Measurements from ENCODE around the gene GCK.
"Not testable (repeated sequence)": the region's sequence is repeated elsewhere in the genome, so short reads cannot be mapped to it uniquely, and the experiment has no call there.

GCK gene

DNA sequence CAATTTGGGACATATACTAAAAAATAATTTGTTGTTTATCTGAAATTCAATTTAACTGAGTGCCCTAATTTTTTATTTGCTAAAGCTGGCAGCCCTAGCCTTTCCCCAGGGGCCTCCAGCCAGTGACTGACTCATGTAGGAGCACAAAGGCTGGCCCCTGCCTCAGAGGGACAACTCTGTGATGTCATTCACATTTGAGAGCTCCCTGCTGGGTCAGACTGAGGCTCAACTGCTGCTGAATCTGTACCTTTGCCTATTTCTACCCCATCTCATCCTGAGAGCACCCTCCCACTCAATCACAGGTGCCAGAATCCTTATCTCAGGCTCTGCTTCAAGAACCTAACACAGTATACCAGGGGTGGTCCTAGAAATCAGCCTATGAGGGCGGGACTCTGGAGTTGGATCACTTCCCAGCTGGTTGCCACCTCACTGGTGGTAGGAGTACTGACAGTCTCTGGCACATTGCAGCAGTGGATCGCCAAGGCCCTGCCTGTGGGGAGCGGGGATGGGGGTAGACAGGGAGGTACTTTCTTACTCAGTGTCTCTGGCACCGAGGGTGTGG, 11.6 kb downstream of the GCK start:
- peak; percentile 84 for ATAC-seq

DNA sequence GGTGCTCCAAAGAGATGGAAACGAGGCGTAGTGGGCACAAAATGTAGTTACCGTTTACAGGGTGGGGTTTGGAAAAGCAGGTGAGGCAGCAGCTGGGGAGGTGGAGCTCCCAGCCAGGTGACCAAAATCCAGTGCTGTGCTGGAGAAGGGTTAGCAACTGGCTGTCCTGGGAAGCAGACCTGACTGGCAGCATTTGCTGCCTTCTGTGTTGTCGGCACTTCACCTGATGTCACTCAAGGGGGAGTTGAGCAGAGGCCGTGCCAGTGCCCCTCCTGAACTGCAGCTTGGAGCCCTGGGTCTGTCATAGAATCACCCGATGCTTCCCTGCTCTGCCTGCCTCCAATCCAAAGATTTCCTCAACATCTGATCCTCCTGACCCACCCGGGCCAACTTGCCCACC, 12.8 kb downstream of the GCK start:
- ATAC-seq, result no peak
- TF ChIP-seq ESRRG (CRISPR knock-in tag; IDR thresholded peaks at IDR 0.05) (no peak), ZC3H10 (CRISPR knock-in tag; IDR thresholded peaks at IDR 0.05) (no peak)

More for the DNA sequence above, 11.6 kb downstream of the GCK start:
- TF ChIP-seq OSR1 (CRISPR knock-in tag; IDR thresholded peaks at IDR 0.05), result no peak
- no peak for TF ChIP-seq TCF4 (CRISPR knock-in tag; IDR thresholded peaks at IDR 0.05; ENCODE audit: borderline replicate concordance)
- no peak for TF ChIP-seq TOX (CRISPR knock-in tag; IDR thresholded peaks at IDR 0.05; ENCODE audit: borderline replicate concordance)
- TF ChIP-seq, protein P1, sequence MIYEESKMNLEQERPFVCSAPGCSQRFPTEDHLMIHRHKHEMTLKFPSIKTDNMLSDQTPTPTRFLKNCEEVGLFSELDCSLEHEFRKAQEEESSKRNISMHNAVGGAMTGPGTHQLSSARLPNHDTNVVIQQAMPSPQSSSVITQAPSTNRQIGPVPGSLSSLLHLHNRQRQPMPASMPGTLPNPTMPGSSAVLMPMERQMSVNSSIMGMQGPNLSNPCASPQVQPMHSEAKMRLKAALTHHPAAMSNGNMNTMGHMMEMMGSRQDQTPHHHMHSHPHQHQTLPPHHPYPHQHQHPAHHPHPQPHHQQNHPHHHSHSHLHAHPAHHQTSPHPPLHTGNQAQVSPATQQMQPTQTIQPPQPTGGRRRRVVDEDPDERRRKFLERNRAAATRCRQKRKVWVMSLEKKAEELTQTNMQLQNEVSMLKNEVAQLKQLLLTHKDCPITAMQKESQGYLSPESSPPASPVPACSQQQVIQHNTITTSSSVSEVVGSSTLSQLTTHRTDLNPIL (CRISPR knock-in tag; IDR thresholded peaks at IDR 0.05; ENCODE audit: low read depth), result no peak

DNA sequence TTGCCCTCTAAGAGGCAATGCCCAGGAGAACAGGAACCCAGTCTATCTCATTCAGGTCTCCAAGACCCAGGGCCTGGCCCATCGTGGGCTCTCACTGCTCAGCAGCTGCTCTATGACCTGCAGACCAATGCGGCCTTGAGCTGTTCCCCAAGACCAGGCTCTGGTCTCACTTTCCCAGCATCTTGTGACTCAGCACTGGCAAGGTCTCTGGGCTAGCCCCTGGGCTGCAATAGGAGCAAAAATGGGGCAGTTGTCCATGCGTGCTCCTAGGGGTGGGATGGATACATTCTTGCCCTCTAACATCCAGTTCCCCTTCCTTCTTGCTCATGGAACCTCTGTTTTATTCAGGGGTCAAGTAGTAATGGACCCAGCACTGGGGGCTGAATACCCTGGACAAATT, 13.5 kb downstream of the GCK start:
- ATAC-seq, result no peak
- no peak for TF ChIP-seq ZFP3 (CRISPR knock-in tag; IDR thresholded peaks at IDR 0.05)
- TF ChIP-seq GLIS3 (CRISPR knock-in tag; IDR thresholded peaks at IDR 0.05), result no peak
- no peak for TF ChIP-seq ARNTL (CRISPR knock-in tag; IDR thresholded peaks at IDR 0.05; ENCODE audit: borderline replicate concordance, low read depth)
- TF ChIP-seq CSDC2 (CRISPR knock-in tag; IDR thresholded peaks at IDR 0.05), result no peak
- no peak for TF ChIP-seq ZC3H10 (CRISPR knock-in tag; IDR thresholded peaks at IDR 0.05)
- TF ChIP-seq ZNF565 (CRISPR knock-in tag; conservative IDR thresholded peaks at IDR 0.05; ENCODE audit: low read depth), result no peak
- TF ChIP-seq ZNF8 (CRISPR knock-in tag; IDR thresholded peaks at IDR 0.05), result no peak

DNA sequence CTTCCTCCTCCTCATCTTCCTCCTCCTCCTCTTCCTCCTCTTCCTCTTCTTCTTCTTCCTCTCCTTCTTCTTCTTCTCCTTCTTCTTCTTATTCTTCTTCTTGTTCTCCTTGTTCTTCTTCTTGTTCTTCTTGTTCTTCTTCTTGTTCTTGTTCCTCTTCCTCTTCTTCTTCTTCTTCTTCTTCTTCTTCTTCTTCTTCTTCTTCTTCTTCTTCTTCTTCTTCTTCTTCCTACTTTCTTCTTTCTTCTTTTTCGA, 14.6 kb downstream of the GCK start:
- ATAC-seq, result not testable (repeated sequence)

DNA sequence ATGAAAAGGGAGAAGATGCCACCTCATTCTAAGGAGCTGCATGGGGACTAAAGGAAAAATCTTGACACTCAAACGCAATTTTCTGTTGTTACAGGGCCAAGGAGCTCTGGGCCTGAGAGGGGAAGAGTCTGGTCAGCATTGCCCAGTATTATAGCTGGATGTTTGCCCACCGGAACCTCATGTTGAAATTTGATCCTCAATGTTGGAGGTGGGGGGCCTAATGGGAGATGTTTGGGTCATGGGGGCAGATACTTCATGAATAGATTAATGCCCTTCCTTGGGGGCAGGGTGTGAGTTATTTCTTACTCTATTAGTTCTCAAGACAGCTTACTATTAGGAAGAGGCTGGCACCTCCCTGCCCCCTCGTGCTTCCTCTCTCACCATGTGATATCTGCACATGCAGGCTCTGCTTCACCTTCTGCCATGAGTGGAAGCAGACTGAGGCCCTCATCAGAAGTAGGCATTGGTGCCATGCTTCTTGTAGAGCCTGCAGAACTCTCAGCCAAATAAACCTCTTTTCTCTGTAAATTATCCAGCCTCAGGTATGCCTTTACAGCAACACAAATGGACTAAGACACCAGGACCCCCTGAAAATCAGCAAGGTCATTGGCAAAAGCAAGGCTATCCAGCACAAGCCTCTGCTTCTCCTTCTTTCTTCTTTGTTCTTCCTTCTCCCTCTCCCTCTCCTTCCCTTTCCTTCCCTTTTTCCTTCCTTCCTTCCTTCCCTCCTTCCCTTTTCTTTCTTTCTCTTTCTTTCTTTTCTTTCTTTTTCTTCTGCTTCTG, 15.1 kb downstream of the GCK start:
- no peak for ATAC-seq
- TF ChIP-seq, protein P1 (CRISPR knock-in tag; IDR thresholded peaks at IDR 0.05; ENCODE audit: low read depth), result no peak
- no peak for TF ChIP-seq ESRRG (CRISPR knock-in tag; IDR thresholded peaks at IDR 0.05)
- TF ChIP-seq ZNF565 (CRISPR knock-in tag; conservative IDR thresholded peaks at IDR 0.05; ENCODE audit: low read depth), result no peak
- no peak for TF ChIP-seq ZNF70 (CRISPR knock-in tag; IDR thresholded peaks at IDR 0.05)
- TF ChIP-seq TCF4 (CRISPR knock-in tag; IDR thresholded peaks at IDR 0.05; ENCODE audit: borderline replicate concordance), result no peak

DNA sequence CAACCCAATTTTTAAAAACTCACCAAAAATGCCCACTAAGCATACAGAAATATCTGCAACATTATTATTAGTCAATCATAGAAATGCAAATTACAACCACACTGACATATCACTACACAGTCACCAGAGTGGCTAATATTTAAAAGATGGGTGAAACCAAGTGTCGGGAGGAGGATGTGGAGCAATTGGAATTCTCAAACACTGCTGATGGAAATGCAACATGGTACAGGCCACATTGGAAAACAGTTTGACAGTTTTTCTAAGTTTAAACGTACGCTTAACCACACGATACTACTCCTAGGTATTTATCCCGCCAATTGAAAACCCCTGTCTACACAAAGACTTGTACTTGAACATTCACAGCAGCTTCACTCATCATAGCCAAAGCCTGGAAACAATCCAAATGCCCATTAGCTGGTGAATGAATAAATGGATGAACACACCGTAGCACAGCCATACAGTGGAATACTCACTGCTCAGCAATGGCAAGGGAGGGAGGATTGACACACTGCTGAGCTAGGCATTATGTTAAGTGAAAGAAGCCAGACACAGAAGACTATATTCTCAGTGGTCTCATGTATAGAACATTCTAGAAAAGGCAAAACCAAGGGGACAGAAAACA, 16.3 kb downstream of the GCK start:
- TF ChIP-seq ARNTL (CRISPR knock-in tag; IDR thresholded peaks at IDR 0.05; ENCODE audit: borderline replicate concordance, low read depth) (no peak), ZFP3 (CRISPR knock-in tag; IDR thresholded peaks at IDR 0.05) (no peak)
- TF ChIP-seq, protein P2, sequence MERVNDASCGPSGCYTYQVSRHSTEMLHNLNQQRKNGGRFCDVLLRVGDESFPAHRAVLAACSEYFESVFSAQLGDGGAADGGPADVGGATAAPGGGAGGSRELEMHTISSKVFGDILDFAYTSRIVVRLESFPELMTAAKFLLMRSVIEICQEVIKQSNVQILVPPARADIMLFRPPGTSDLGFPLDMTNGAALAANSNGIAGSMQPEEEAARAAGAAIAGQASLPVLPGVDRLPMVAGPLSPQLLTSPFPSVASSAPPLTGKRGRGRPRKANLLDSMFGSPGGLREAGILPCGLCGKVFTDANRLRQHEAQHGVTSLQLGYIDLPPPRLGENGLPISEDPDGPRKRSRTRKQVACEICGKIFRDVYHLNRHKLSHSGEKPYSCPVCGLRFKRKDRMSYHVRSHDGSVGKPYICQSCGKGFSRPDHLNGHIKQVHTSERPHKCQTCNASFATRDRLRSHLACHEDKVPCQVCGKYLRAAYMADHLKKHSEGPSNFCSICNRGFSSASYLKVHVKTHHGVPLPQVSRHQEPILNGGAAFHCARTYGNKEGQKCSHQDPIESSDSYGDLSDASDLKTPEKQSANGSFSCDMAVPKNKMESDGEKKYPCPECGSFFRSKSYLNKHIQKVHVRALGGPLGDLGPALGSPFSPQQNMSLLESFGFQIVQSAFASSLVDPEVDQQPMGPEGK (CRISPR knock-in tag; IDR thresholded peaks at IDR 0.05; ENCODE audit: borderline replicate concordance), result no peak
- ATAC-seq, result no peak

DNA sequence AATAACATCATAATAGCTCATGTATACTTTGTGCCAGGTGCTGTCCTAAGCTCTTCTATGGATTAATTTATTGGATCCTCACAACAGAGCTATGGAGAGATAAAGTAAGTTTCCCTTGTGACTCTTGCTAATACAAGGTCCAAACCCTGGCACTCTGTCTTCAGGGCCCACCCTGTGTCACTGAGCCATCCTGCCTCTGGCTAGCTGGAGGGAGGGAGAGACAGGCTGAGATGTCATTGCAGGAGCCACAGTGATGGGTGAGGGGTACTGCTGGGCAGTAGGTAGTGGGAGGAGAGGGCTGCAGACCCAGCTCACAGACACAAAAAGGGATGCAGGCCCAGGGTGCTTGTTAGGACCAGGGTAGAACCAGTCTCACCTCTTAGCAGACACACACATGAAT, 16.9 kb downstream of the GCK start:
- ATAC-seq, result no peak
- TF ChIP-seq ZNF70 (CRISPR knock-in tag; IDR thresholded peaks at IDR 0.05) (no peak), TCF4 (CRISPR knock-in tag; IDR thresholded peaks at IDR 0.05; ENCODE audit: borderline replicate concordance) (no peak), OSR1 (CRISPR knock-in tag; IDR thresholded peaks at IDR 0.05) (no peak), BACH2 (CRISPR knock-in tag; IDR thresholded peaks at IDR 0.05; ENCODE audit: borderline replicate concordance) (no peak), SNAI2 (CRISPR knock-in tag; IDR thresholded peaks at IDR 0.05) (no peak), PPARA (CRISPR knock-in tag; IDR thresholded peaks at IDR 0.05; ENCODE audit: borderline replicate concordance) (no peak), CSDC2 (CRISPR knock-in tag; IDR thresholded peaks at IDR 0.05) (no peak), ARNTL (CRISPR knock-in tag; IDR thresholded peaks at IDR 0.05; ENCODE audit: borderline replicate concordance, low read depth) (no peak), RARB (CRISPR knock-in tag; IDR thresholded peaks at IDR 0.05) (no peak)
- TF ChIP-seq, protein P3, sequence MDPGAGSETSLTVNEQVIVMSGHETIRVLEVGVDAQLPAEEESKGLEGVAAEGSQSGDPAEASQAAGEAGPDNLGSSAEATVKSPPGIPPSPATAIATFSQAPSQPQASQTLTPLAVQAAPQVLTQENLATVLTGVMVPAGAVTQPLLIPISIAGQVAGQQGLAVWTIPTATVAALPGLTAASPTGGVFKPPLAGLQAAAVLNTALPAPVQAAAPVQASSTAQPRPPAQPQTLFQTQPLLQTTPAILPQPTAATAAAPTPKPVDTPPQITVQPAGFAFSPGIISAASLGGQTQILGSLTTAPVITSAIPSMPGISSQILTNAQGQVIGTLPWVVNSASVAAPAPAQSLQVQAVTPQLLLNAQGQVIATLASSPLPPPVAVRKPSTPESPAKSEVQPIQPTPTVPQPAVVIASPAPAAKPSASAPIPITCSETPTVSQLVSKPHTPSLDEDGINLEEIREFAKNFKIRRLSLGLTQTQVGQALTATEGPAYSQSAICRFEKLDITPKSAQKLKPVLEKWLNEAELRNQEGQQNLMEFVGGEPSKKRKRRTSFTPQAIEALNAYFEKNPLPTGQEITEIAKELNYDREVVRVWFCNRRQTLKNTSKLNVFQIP (CRISPR knock-in tag; IDR thresholded peaks at IDR 0.05; ENCODE audit: borderline replicate concordance, low read depth), result no peak
- TF ChIP-seq, protein P1 (CRISPR knock-in tag; IDR thresholded peaks at IDR 0.05; ENCODE audit: low read depth), result no peak

DNA sequence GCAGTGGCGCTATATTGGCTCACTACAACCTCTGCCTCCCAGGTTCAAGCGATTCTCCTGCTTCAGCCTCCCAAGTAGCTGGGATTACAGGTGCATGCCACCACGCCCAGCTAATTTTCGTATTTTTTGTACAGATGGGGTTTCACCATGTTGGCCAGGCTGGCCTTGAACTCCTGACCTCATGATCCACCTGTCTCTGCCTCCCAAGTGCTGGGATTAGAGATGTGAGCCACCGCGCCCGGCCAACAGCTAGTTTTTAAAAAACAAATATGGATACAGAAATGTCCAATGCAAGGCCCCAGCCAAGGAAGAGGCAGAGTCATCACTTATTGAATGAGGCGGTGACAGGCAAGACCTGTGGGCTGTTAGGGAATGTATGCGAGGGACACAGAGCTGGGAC, 17.3 kb downstream of the GCK start:
- ATAC-seq, result not testable (repeated sequence)
